K562 (cell line): ENCODE measurements around the gene MCL1. TPM values are rescaled to one million over a fixed set of nuclear protein-coding genes. Genes with fewer than 3 reads are reported as not detected.

ENCODE experiments used
- BDP1 ChIP-seq: IDR thresholded peaks from 3 replicates; pipeline ENCODE4 v1.6.1; 2011; ENCODE audit not compliant: insufficient read length, insufficient read depth
- MECOM ChIP-seq: fragments of 250-450 bp; sonication (Bioruptor Pico); IDR thresholded peaks from 2 replicates; pipeline ENCODE4 v1.8.0; 2022; ENCODE audit warnings: inconsistent platforms
- NFYB ChIP-seq: IDR thresholded peaks from 2 replicates; pipeline ENCODE4 v1.6.1; 2011; ENCODE audit warnings: mild to moderate bottlenecking, moderate library complexity; ENCODE audit not compliant: insufficient read length; ENCODE audit errors: extremely low read depth
- PHB ChIP-seq: fragments of 250-450 bp; sonication (Bioruptor Pico); IDR thresholded peaks from 2 replicates; pipeline ENCODE4 v1.5.0; 2021
- PURB ChIP-seq: sonication (generic); formaldehyde crosslinking; IDR thresholded peaks from 2 replicates; pipeline ENCODE4 v1.9.0; 2021; ENCODE audit warnings: low read depth, mild to moderate bottlenecking, missing genetic modification reagents
- RBM15 ChIP-seq: fragments of 200-400 bp; formaldehyde crosslinking; IDR thresholded peaks from 2 replicates; pipeline ENCODE4 v1.6.1; 2018; ENCODE audit warnings: mild to moderate bottlenecking, low read length, moderate library complexity; ENCODE audit not compliant: insufficient read depth
- SIN3B ChIP-seq: fragments of 450-650 bp; IDR thresholded peaks from 2 replicates; pipeline ENCODE4 v1.6.1; 2017; ENCODE audit warnings: low read depth, mild to moderate bottlenecking, moderate library complexity
- SOX6 ChIP-seq: fragments of 450-650 bp; IDR thresholded peaks from 2 replicates; pipeline ENCODE4 v1.6.1; 2014; ENCODE audit warnings: mild to moderate bottlenecking
- TEAD2 ChIP-seq: fragments of 450-650 bp; IDR thresholded peaks from 2 replicates; pipeline ENCODE4 v1.6.1; 2016; ENCODE audit warnings: missing genetic modification characterization, control low read depth, missing compliant biosample characterization
- VEZF1 ChIP-seq: fragments of 200-800 bp; sonication (Bioruptor generic); IDR thresholded peaks from 2 replicates; pipeline ENCODE4 v1.6.1; 2017; ENCODE audit warnings: missing genetic modification characterization, missing compliant biosample characterization
- ZNF592 ChIP-seq: fragments of 450-650 bp; IDR thresholded peaks from 2 replicates; pipeline ENCODE4 v1.6.1; 2017; ENCODE audit warnings: antibody characterized with exemption, mild to moderate bottlenecking
- ZNF668 ChIP-seq: fragments of 250-450 bp; sonication (Bioruptor Pico); IDR thresholded peaks from 2 replicates; pipeline ENCODE4 v1.8.0; 2022; ENCODE audit warnings: mild to moderate bottlenecking, inconsistent platforms
- polyA plus RNA-seq, 8 experiments: library from polyadenylated mRNA; depleted of rRNA in 4 of 8; stranded (reverse) in 5 of 8; unstranded in 3 of 8; fragments of >200 nt; fragmentation: Nextera tagmentation in 2 of 8; fragmentation: Illumina TruSeq in 1 of 8; extraction: Ambion mirVana in 2 of 8; extraction: Trizol in 1 of 8; gene quantifications; 2 replicates each; pipeline versions ENCODE4 v1.2.1 to v1.2.3, GENCODE V29; 2011 to 2014; ENCODE audit warnings: inconsistent platforms in 1 of 8, missing spikeins in 1 of 8
- total RNA-seq, 7 experiments: library from RNA; depleted of rRNA in 6 of 7; stranded (reverse); fragments of >200 nt in 6 of 7; fragmentation: Illumina TruSeq in 2 of 7; extraction: Trizol in 2 of 7; gene quantifications; 2 replicates each; pipeline versions ENCODE4 v1.2.1 to v1.2.3, GENCODE V29; 2011 to 2021; ENCODE audit warnings: low replicate concordance in 1 of 7

The MCL1 gene
- total and polyA plus RNA-seq, 9 of the 15 experiments (the other 6 are each of a cell fraction or from before 2014, with no cell fraction given) = 27.1 to 224 (median 138) TPM

- no peak for TF ChIP-seq MECOM (CRISPR knock-in tag)
- 0 out of 2 replicates have a peak, but pooled peaks have one; percentile 9 for TF ChIP-seq SOX6
- no peak for TF ChIP-seq BDP1
- TF ChIP-seq VEZF1 (CRISPR knock-in tag) = peak; percentile 96
- TF ChIP-seq ZNF668 (CRISPR knock-in tag) = no peak
- TF ChIP-seq NFYB = no peak
- no peak for TF ChIP-seq PURB (CRISPR knock-in tag)
- TF ChIP-seq TEAD2 = no peak
- TF ChIP-seq PHB = no peak
- TF ChIP-seq SIN3B = peak; percentile 8; the same call in 1 of the 2 replicates
- peak; percentile 74 for TF ChIP-seq ZNF592
- TF ChIP-seq RBM15 = no peak
These were observed 30.5 kb downstream of the MCL1 start, which contains the start of gene ADAMTSL4 (continued) for GRCh38 chr1:150548632-150549495.
